GM08714 (cell line): Measurements from ENCODE around the gene RFNG.

Source experiments
- H3K4me3 ChIP-seq: fragments of 200-500 bp; sonication (Bioruptor generic); 2 replicates; pipeline ENCODE4 v1.5.1; 2014; ENCODE audit warnings: mild to moderate bottlenecking, low read length, inconsistent platforms
- ZNF274 ChIP-seq: IDR thresholded peaks from 2 replicates; pipeline ENCODE4 v1.6.1; 2012; ENCODE audit warnings: mild to moderate bottlenecking, low read depth, low read length

Gene RFNG

GRCh38 chr17:82092995-82093751, 41.6 kb upstream of the RFNG start:
- H3K4me3 ChIP-seq, result no peak overlapping the region
- no peak for TF ChIP-seq ZNF274

GRCh38 chr17:82092628-82092994, 41.0 kb upstream of the RFNG start:
- no peak for TF ChIP-seq ZNF274
- no peak overlapping the region for H3K4me3 ChIP-seq

GRCh38 chr17:82092094-82092586, 40.5 kb upstream of the RFNG start:
- TF ChIP-seq ZNF274, result no peak
- H3K4me3 ChIP-seq, result no peak overlapping the region

GRCh38 chr17:82091264-82092066, 39.9 kb upstream of the RFNG start:
- TF ChIP-seq ZNF274, result no peak
- H3K4me3 ChIP-seq, result no peak overlapping the region

GRCh38 chr17:82090549-82091263, 39.1 kb upstream of the RFNG start:
- no peak overlapping the region for H3K4me3 ChIP-seq
- TF ChIP-seq ZNF274, result no peak

- TF ChIP-seq ZNF274, result no peak
Measured at GRCh38 chr17:82089723-82090548, 38.3 kb upstream of the RFNG start.

GRCh38 chr17:82088838-82089722, 37.5 kb upstream of the RFNG start:
- H3K4me3 ChIP-seq, result no peak overlapping the region
- no peak for TF ChIP-seq ZNF274

More at GRCh38 chr17:82089723-82090548, 38.3 kb upstream of the RFNG start:
- H3K4me3 ChIP-seq, result no peak overlapping the region

- H3K4me3 ChIP-seq, result no peak overlapping the region
- no peak for TF ChIP-seq ZNF274
Measured at GRCh38 chr17:82087961-82088837, 36.6 kb upstream of the RFNG start.

- no peak overlapping the region for H3K4me3 ChIP-seq
- TF ChIP-seq ZNF274, result no peak
Measured at GRCh38 chr17:82086941-82087906, 35.6 kb upstream of the RFNG start.

- H3K4me3 ChIP-seq, result no peak overlapping the region
Measured at GRCh38 chr17:82085931-82086764, 34.5 kb upstream of the RFNG start.

More at GRCh38 chr17:82085931-82086764, 34.5 kb upstream of the RFNG start:
- TF ChIP-seq ZNF274, result no peak
